Hepatic stellate cell (primary cell): Measurements from ENCODE around the gene PHRF1.
"Not testable (repeated sequence)": the region's sequence is repeated elsewhere in the genome, so short reads cannot be mapped to it uniquely, and the experiment has no call there.

Source experiments
- DNase-seq: peaks from one replicate; pipeline ENCODE4 v3.0.0; 2011; ENCODE audit warnings: low spot score

The PHRF1 gene

GRCh38 chr11:635945-636510 lies 59.8 kb downstream of the PHRF1 start:
- no peak for DNase-seq

GRCh38 chr11:636511-637332 lies 60.5 kb downstream of the PHRF1 start, which contains the start of gene DRD4:
Gene DRD4, plus strand, starts transcription at chr11:637269. Its CDS starts 36 bp downstream, at chr11:637305.
- peak; percentile 67 for DNase-seq

GRCh38 chr11:637333-637592 lies 61.0 kb downstream of the PHRF1 start:
- no peak for DNase-seq

DNA sequence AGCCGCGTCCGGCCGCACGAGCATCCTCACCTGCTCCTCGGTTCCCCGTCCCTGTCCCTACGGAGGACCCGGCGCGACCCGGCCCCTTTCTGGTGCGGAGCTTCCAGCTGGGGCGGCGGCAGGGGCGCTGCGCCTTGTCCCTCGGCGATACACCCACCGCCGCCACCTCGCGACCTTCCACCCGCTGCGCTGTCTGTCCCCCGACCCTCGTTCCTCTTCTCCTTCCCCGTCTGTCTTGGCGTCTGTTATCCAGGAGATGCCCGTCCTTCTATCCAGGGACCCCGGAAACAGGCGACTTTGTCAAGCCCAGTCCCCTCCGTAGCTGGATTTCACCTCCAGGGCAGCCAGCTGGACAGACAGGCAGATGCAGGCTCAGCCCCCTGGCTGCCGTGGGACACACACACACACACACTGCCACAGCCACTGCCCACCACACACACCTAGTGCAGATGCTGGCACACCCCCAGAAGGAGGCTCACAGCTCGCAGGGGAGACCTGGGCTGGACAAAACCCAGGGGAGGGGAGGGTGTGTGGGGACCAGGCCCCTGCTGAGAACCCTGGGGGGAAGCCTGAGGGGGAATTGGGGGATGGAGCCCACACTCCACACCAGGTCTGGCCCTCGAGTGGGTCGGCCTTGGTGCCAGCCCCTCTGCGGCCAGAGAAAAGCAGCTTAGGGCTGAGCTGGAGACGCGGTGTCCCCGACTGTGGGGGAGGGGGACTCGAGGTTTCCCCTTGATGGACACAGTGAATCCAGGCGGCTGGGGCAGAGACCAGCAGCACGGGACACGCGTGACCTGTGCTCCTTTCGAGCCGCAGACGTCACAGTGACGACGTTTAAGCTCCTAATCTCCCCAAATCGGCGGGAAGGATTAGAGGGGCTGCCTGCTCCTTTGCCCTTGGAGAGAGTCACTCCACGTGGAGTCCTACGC lies 61.6 kb downstream of the PHRF1 start:
- DNase-seq: no peak

DNA sequence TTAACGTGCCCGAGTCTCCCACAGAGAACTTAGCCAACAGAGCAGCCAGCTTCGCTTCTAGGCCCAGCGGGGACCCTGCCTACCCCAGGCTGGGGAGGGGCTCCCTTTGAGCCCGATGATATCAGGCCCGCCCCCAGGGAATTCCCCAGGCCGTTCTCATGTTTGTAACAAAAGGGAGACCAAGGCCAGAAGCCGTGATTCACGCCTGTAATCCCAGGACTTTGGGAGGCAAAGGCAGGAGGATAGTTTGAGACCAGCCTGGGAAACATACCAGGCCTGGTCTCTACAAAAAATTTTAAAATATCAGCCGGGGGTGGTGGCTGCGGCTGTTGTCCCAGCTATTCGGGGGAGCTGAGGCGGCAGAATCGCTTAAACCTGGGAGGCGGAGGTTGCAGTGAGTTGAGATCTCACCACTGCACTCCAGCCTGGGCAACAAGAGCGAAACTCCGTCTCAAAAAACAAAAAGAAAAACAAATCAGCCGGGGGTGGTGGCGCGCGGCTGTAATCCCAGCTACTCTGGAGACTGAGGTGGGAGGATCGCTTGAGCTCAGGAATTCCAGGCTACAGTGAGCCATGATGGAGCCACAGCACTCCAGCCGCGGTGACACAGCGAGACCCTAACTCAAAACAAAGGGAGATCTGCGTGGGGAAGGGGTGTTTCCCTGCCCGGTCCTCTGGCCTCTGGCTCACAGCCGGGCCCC lies 62.5 kb downstream of the PHRF1 start:
- DNase-seq: no peak

DNA sequence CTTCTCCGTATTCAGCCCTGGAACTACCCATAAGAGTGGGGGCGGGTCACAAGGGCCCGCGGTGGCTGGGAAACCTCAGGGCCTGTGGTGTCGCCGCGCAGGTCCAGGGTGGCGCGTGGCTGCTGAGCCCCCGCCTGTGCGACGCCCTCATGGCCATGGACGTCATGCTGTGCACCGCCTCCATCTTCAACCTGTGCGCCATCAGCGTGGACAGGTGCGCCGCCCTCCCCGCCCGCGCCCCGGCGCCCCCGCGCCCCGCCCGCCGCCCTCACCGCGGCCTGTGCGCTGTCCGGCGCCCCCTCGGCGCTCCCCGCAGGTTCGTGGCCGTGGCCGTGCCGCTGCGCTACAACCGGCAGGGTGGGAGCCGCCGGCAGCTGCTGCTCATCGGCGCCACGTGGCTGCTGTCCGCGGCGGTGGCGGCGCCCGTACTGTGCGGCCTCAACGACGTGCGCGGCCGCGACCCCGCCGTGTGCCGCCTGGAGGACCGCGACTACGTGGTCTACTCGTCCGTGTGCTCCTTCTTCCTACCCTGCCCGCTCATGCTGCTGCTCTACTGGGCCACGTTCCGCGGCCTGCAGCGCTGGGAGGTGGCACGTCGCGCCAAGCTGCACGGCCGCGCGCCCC lies 63.2 kb downstream of the PHRF1 start:
- no peak for DNase-seq

GRCh38 chr11:640021-640706 lies 63.9 kb downstream of the PHRF1 start:
- no peak for DNase-seq

DNA sequence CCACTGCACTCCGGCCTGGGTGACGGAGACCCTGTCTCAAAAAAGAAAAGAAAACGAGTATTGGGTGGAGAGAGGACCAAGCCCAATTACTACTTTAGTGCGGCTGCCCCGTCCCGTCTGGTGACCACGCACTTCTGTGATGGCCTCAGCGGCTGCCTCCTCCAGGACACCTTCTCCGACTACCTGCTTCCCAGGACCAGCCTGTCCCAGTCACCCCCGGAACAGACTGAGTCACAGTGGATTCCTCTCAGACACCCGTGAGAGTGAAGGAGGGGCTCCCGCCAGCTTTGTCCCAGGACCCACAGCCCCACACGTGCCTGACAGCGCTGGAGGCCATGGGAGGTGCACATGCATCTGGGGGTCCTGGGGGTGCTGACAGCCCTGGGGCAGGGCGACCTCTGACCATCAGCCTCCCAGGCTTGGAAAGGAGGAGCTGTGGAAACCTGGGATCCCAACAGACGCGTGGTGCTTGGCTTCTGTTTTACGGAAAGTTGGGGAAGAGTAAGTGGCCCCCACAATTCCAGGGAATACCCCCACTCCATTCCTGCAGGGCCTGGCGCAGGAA lies 65.6 kb downstream of the PHRF1 start:
- DNase-seq: no peak

DNA sequence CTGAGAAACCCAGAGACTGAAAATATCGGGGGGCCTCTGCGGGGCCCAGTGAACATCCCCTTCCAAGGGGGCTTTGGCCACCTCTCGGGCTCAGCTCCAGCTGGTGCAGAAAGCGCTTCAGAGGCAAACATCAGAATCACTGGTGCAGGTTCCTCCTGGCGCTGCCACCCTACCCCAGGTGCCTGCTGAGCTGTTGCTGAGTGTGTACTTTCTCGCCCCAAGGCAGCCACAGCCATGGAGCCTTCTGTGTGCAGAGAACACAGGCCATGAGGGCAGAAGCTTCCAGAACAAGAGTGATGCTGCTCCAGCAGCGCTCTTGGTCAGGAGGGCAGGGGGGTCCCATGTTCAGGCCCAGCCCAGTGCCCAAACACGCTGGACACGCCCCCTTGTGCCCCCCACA lies 67.1 kb downstream of the PHRF1 start:
- no peak for DNase-seq

DNA sequence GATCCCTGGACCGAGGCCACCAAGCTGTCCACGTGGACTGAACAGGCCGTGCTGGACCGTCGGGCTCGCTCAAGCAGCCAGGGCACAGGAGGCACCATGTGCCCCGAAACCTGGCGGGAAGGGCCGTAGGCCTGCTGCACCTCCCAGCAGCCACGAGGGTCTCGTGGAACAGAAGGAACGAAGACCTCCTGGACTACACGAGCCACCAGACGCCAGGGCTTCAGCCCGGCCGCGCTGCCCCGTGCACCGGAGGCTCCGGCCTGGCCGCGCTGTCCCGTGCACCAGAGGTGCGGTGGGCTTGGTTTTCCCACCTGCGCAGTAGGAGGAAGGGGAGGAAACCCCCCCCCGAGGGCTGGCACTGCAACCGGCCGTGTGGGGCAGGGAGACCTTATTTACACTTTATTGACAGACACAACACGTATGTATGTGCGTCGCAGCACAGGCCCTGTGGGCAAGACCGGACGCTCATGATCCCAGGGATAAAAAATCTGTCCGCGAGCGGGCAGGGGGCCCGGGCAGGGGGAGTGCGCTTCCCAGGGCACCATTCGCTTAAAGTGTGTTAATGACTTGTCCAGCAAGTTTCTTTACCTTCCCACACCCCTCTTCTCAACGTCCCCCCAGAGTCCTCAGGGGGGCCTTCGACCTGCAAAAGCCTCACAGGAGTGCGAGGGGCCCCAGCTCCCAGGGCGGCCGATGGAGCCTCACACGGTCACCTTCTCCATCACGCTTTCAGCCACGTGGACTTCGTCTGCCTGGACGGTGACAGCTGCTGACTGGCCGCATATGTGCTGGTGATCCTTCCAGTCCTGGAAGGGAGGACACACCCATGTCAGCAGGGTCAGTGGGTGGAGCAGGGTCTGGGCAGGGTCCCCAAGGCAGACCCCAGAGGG lies 67.8 kb downstream of the PHRF1 start:
- no peak for DNase-seq

- DNase-seq: no peak
Observed at GRCh38 chr11:645536-645935, 69.3 kb downstream of the PHRF1 start.

DNA sequence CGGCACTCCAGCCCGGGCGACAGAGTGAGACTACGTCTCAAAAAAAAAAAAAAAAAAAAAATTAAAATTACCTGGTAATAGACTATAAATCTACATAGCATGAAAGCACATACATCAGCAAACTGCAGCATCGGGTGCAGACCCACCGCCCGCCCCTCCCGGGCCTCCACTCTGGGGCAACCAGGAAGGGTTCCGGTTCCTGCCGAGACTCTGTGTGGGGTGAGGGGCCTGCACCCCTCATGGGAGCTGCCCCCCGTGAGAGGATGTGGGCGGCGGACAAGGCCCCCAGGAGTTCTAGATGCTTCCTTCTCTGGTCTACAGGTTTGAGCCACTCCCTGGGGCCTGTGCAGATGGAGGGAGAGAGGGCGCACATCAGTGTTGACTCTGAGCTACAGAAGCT lies 69.9 kb downstream of the PHRF1 start:
- no peak for DNase-seq

- DNase-seq: not testable (repeated sequence)
Observed at GRCh38 chr11:647672-648158, 71.4 kb downstream of the PHRF1 start.

DNA sequence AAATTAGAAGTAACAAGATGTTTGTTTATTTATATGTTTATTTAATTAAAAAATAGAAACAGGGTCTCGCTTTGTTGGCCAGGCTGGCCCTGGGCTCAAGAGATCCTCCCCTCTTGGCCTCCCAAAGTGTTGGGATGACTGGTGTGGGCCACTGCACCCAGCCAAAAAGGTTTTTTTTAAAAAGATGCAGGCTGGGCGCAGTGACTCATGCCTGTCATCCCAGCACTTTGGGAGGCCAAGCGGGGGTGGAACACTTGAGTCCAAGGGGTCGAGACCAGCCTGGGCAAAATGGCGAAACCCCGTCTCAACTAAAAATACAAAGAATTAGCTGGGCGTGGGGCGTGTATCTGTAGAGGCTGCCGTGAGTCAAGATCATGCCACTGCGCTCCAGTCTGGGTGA lies 74.2 kb downstream of the PHRF1 start:
- DNase-seq: no peak

DNA sequence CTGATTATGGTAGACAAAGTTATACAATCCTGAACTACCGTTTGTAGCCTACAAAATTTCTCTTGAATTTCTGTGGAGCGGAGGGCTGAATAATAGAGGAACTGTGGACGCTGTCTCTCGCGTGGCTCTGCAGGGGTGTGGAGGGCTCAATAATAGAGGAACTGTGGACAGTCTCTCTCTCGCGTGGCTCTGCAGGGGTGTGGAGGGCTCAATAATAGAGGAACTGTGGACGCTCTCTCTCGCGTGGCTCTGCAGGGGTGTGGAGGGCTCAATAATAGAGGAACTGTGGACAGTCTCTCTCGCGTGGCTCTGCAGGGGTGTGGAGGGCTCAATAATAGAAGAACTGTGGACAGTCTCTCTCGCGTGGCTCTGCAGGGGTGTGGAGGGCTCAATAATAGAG lies 76.9 kb downstream of the PHRF1 start:
- not testable (repeated sequence) for DNase-seq

GRCh38 chr11:653837-654236 lies 77.6 kb downstream of the PHRF1 start:
- DNase-seq: no peak

DNA sequence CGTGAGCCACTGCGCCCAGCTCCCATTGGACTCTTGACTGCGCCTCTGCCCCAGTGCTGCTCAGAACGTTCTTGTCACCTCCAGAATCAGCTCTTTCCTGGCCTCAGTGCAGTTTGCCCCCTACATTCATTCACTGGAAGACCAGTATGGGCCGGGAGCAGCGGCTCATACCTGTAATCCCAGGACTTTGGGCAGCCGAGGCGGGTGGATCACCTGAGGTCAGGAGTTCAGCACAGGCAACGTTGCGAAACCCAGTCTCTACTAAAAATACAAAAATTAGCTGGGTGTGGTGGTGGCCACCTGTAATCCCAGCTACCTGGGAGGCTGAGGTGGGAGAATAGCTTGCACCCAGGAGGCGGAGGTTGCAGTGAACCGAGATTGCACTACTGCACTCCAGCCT lies 78.2 kb downstream of the PHRF1 start:
- DNase-seq: not testable (repeated sequence)

DNA sequence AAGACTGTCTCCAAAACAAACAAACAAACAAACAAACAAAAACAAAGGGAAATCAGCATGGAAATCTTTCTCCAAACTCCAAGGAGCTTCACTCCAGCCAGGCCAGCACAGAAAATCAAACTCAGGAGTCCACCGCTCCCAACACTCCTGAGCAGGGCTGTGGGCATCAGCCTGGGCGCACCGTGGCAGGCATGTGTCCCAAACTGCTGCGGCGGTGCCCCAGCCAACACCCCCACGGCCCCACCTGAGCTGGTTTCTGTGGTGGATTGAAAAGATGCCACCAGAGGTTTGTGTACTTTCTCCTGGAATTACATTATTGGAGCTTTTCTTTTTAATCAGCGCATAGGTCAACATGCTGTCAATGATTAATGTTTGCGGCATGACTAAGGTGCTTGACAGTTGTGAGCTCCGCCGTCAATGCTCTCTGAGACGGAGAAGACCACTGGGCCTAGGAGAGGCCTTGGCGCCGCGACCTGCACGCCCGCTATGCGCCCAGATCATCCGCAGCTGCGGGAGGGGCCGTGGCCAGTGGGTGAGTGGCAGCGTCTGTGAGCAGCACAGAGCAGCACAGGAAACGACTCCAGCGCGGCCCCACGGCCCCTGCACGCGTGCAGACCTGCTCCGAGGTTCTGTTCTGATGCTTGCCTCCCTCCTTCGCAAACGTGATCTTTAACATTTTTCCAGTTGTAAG lies 78.9 kb downstream of the PHRF1 start:
- DNase-seq: no peak

DNA sequence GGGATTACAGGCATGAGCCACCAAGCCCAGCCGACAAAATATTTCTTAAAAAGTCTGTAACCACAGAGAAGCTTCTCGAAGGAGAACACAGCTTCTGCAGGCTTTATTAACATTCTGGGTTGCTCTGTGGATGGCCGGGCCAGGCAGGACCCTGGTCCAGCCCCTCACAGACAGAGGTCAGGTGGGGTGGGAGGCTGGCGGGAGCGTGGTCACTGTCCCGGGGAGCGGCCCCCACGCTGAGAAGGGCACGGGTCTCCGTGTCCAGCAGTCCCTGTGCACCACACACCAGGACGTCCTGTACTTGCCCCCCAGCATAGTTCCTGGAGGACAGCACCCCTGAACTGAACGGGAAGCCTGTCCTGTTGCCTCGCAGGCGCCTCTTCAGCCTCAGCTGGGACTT lies 80.2 kb downstream of the PHRF1 start:
- DNase-seq: no peak
